HEK293T (cell line): ENCODE data around the gene KLK8.

Source experiments
- CTCF ChIA-PET: fragments of 350-600 bp; formaldehyde crosslinking; extraction: SDS; loops from one replicate; lab custom pipeline; 2021; ENCODE audit warnings: antibody characterized with exemption, inconsistent platforms; lab: Yijun Ruan, JAX
- POLR2A ChIA-PET: fragments of 350-600 bp; formaldehyde crosslinking; extraction: SDS; loops from one replicate; lab custom pipeline; 2020; ENCODE audit warnings: antibody characterized with exemption, inconsistent platforms; lab: Yijun Ruan, JAX
- DNase-seq: peaks from one replicate; pipeline ENCODE4 v3.0.0; 2012; ENCODE audit warnings: mixed read lengths; ENCODE audit errors: extremely low spot score
- ARNT ChIP-seq: fragments of 450-650 bp; IDR thresholded peaks from 2 replicates; pipeline ENCODE4 v1.6.1; 2017; ENCODE audit warnings: mild to moderate bottlenecking
- BHLHE40 ChIP-seq: fragments of 450-650 bp; IDR thresholded peaks from 2 replicates; pipeline ENCODE4 v1.6.1; 2016; ENCODE audit warnings: mild to moderate bottlenecking, moderate library complexity, borderline replicate concordance
- CTBP1 ChIP-seq: fragments of 450-650 bp; IDR thresholded peaks from 2 replicates; pipeline ENCODE4 v1.6.1; 2016; ENCODE audit warnings: borderline replicate concordance
- ELF4 ChIP-seq: fragments of 450-650 bp; IDR thresholded peaks from 2 replicates; pipeline ENCODE4 v1.6.1; 2017; ENCODE audit warnings: antibody characterized with exemption
- FOXA1 ChIP-seq: fragments of 450-650 bp; IDR thresholded peaks from 2 replicates; pipeline ENCODE4 v1.6.1; 2016; ENCODE audit warnings: mild to moderate bottlenecking
- FOXK2 ChIP-seq: fragments of 450-650 bp; IDR thresholded peaks from 2 replicates; pipeline ENCODE4 v1.6.1; 2016; ENCODE audit warnings: mild to moderate bottlenecking
- FOXM1 ChIP-seq: fragments of 450-650 bp; IDR thresholded peaks from 2 replicates; pipeline ENCODE4 v1.6.1; 2017; ENCODE audit warnings: mild to moderate bottlenecking, borderline replicate concordance
- HDGF ChIP-seq: fragments of 450-650 bp; IDR thresholded peaks from 2 replicates; pipeline ENCODE4 v1.6.1; 2017; ENCODE audit warnings: antibody characterized with exemption, borderline replicate concordance
- L3MBTL2 ChIP-seq: fragments of 450-650 bp; conservative IDR thresholded peaks from 2 replicates; pipeline ENCODE4 v1.6.1; 2016; ENCODE audit warnings: mild to moderate bottlenecking
- LEF1 ChIP-seq: fragments of 450-650 bp; IDR thresholded peaks from 2 replicates; pipeline ENCODE4 v1.6.1; 2017; ENCODE audit warnings: mild to moderate bottlenecking, borderline replicate concordance
- NFRKB ChIP-seq: fragments of 450-650 bp; IDR thresholded peaks from 2 replicates; pipeline ENCODE4 v1.6.1; 2016; ENCODE audit warnings: mild to moderate bottlenecking, moderate library complexity
- SP1 ChIP-seq: fragments of 450-650 bp; IDR thresholded peaks from 2 replicates; pipeline ENCODE4 v1.6.1; 2017
- SUZ12 ChIP-seq: fragments of 450-650 bp; IDR thresholded peaks from 2 replicates; pipeline ENCODE4 v1.6.1; 2016; ENCODE audit warnings: mild to moderate bottlenecking
- TARDBP ChIP-seq: fragments of 450-650 bp; IDR thresholded peaks from 2 replicates; pipeline ENCODE4 v1.6.1; 2016
- ZNF384 ChIP-seq: fragments of 450-650 bp; IDR thresholded peaks from 2 replicates; pipeline ENCODE4 v1.6.1; 2016
- TF ChIP-seq, protein P1 (sequence below): fragments of 450-650 bp; IDR thresholded peaks from 2 replicates; pipeline ENCODE4 v1.6.1; 2016

KLK8 gene

DNA sequence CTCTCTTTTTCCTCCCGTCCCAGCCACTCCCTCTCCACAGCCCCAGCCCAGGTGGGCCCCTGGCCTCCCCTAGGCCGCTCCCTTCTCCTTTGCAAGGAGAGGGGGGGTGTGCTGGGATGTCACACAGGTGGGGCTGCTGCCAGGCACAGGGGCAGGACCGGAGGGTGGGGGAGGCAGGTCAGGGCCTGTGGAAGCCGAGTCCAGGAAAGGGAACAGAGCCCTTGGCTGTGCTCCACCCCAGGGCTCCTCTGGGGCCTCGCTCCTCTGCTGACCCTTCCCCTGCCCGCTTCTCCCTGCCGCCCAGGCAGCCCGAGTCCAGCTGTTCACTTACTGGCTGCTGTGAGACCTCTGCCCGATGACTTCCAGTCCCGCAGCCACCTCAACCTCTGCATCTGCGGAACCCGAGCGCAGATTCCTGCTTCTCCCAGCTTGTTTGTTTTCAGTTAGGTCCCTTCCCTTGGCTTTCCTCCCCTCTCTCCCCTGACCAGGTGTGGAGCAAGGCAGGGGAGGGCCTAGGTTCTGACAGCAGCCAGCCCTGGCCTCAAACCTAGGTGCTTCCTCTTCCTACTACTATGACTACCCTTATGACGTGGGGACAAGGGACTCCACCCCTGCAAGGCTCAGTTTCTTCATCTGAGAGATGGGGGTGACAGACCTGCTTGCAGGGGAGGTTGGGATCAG, 25.9 kb upstream of the KLK8 start:
- ChIA-PET POLR2A (no interaction called here), CTCF (no interaction called here)
- TF ChIP-seq FOXA1 (no peak), ZNF384 (no peak), SUZ12 (no peak), BHLHE40 (no peak), LEF1 (no peak), HDGF (no peak), CTBP1 (no peak), FOXM1 (no peak), FOXK2 (no peak), TARDBP (no peak), ARNT (no peak), ELF4 (no peak), SP1 (no peak)
- TF ChIP-seq, protein P1, sequence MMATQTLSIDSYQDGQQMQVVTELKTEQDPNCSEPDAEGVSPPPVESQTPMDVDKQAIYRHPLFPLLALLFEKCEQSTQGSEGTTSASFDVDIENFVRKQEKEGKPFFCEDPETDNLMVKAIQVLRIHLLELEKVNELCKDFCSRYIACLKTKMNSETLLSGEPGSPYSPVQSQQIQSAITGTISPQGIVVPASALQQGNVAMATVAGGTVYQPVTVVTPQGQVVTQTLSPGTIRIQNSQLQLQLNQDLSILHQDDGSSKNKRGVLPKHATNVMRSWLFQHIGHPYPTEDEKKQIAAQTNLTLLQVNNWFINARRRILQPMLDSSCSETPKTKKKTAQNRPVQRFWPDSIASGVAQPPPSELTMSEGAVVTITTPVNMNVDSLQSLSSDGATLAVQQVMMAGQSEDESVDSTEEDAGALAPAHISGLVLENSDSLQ, result no peak
- no peak for DNase-seq

DNA sequence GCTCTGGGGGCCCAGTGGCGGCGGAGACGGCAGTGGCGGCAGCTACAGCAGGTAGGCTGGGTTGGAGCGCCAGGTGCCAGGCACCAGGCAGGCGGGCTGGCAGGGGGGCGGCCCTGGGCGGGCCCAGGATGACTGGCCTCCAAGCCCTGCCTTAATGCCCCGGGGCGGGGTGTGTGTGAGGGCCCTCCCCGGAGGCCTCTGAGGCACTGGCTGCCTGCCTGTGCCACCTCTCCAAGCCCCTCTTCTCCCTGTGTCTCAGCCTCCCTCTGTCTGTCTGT, 25.1 kb upstream of the KLK8 start, which contains the start of gene KLK11:
KLK11 (minus strand) TSS at position 63 of the 278 bp plus-strand sequence. CDS start 985 bp downstream, outside the sequence.
- POLR2A ChIA-PET, result no interaction called here
- no peak for DNase-seq
- CTCF ChIA-PET, result interaction anchor here (1.5 kb wide), 1 partner anchor 9 kb away, joined by 7 read pairs; no protein-coding TSS in a partner anchor
- TF ChIP-seq ARNT, result no peak
- TF ChIP-seq, protein P1, result no peak
- no peak for TF ChIP-seq TARDBP
- no peak for TF ChIP-seq CTBP1
- TF ChIP-seq HDGF, result no peak
- no peak for TF ChIP-seq ELF4
- no peak for TF ChIP-seq NFRKB
- TF ChIP-seq FOXA1, result no peak
- no peak for TF ChIP-seq ZNF384
- TF ChIP-seq FOXK2, result no peak
- TF ChIP-seq LEF1, result no peak
- no peak for TF ChIP-seq FOXM1
- no peak for TF ChIP-seq SUZ12
- TF ChIP-seq BHLHE40, result no peak

DNA sequence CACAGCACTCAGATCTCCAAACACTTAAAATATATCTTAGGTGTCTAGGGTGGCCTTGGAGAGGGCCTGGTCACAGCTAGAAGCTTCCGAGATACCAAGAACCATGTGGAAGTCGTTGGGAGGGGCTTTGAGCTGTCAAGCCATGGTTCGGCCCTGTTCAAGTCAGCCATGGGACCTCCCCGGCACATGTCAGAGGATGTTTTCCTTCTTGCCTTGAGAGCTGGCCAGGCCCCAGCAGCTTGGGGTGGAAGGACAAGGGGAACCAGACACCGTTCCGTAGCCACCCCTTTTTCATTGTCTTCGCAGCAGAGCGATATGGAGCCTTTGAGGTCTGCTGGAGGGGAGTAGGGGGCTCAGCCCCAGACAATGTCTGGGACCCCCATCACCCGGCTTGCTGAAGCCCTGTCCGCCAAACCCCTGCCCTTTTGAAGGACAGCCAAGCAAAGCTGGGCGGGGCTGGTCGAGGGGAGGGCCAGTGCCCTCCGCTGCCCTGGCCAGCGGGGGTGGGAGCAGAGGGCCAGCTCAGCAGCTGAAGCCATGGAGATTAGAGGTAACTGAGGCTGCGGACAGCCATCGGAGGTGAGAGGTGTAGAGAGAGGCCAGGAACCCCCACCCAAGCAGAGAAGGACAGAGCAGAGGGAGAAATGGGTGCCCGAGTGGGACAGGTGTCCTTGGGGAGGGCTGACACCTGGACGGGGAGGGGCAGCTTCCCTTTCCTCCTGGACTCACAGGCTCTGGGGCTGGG, 24.6 kb upstream of the KLK8 start:
- TF ChIP-seq FOXA1 (no peak), ELF4 (no peak), LEF1 (no peak), SUZ12 (no peak), ZNF384 (no peak), ARNT (no peak), CTBP1 (no peak), FOXK2 (no peak), BHLHE40 (no peak), HDGF (no peak), NFRKB (no peak)
- POLR2A ChIA-PET, result no interaction called here
- CTCF ChIA-PET, result interaction anchor here (1.5 kb wide), 1 partner anchor 8 kb away, joined by 7 read pairs; no protein-coding TSS in a partner anchor
- no peak for DNase-seq

DNA sequence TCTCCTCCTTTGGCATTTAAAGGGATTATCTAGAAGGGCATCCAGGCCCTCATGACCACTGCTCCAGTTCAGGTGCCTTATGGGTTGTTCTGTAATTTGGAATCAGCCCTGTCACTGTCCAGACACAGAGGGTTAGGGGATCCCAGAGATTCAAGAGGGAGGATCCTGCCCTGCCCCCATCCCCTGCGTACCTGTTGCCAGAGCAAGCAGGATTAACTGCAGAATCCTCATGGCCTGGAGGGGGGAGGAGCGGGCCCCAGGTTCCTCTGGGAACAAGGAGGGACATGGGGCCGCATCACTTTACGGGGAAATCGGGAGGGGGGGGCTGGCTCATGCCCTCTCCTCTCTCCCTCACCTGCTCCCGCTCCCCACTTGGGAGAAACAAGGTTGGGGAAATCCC, 24.0 kb upstream of the KLK8 start:
- DNase-seq, result no peak
- ChIA-PET POLR2A (no interaction called here), CTCF (interaction anchor here (1.5 kb wide), 1 partner anchor 8 kb away, joined by 7 read pairs; no protein-coding TSS in a partner anchor)
- no peak for TF ChIP-seq ZNF384
- no peak for TF ChIP-seq CTBP1
- TF ChIP-seq HDGF, result no peak
- no peak for TF ChIP-seq FOXK2
- TF ChIP-seq ELF4, result no peak
- no peak for TF ChIP-seq ARNT
- no peak for TF ChIP-seq TARDBP
- TF ChIP-seq FOXA1, result no peak
- TF ChIP-seq L3MBTL2, result no peak
- TF ChIP-seq NFRKB, result no peak
- no peak for TF ChIP-seq BHLHE40
- TF ChIP-seq LEF1, result no peak
- no peak for TF ChIP-seq FOXM1
- no peak for TF ChIP-seq SP1
- no peak for TF ChIP-seq SUZ12
- TF ChIP-seq, protein P1, result no peak

DNA sequence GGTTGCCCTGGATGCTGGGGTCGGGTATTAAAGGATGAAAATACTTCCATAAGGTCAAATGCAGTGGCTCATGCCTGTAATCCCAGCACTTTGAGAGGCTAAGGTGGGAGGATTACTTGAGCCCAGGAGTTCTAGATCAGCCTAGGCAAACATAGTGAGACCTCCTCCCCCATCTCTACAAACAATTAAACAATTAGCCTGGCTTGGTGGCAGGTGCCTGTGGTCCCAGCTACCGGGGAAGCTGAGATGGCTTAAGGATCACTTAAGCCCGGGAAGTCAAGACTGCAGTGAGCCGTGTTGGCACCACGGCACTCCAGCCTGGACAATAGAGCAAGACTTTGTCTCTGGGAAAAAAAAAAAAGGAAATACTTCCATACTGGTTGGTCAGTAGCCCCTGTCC, 23.5 kb upstream of the KLK8 start:
- DNase-seq, result no peak
- no peak for TF ChIP-seq SP1
- no peak for TF ChIP-seq ELF4
- TF ChIP-seq SUZ12, result no peak
- no peak for TF ChIP-seq FOXA1
- no peak for TF ChIP-seq ZNF384
- POLR2A ChIA-PET, result no interaction called here
- CTCF ChIA-PET, result no interaction called here

DNA sequence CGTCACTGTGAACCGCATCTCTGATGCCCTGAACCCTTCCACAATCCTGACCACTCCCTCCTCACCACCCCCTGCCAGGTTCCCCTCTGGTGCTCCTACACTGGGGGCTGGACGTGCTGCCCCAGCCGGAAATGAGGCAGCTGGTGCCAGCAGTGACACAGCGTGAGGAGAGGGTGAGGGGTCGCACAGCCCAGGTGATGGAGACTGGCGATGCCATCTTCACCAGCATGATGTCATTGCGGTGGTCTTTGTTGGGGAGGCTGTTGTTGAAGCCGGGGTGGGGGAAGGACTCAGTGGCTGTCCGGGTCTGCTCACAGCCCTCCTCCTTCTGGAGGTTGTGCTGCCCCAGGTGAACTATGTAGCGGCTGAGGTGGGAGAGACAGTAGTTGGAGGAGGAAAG, 22.5 kb upstream of the KLK8 start:
- TF ChIP-seq SUZ12, result no peak
- no peak for TF ChIP-seq FOXA1
- TF ChIP-seq L3MBTL2, result no peak
- no peak for TF ChIP-seq LEF1
- no peak for TF ChIP-seq BHLHE40
- no peak for TF ChIP-seq HDGF
- no peak for TF ChIP-seq ZNF384
- no peak for TF ChIP-seq FOXK2
- TF ChIP-seq ELF4, result no peak
- no peak for TF ChIP-seq CTBP1
- TF ChIP-seq TARDBP, result no peak
- TF ChIP-seq, protein P1, result no peak
- no peak for TF ChIP-seq FOXM1
- no peak for TF ChIP-seq ARNT
- TF ChIP-seq NFRKB, result no peak
- no peak for TF ChIP-seq SP1
- DNase-seq, result no peak
- POLR2A ChIA-PET, result no interaction called here
- CTCF ChIA-PET, result no interaction called here
